Central memory CD8-positive, alpha-beta T cell (primary cell): ENCODE data around the gene ZFPL1.
A peak's percentile ranks its signal among the peaks of the same experiment; 100 is the strongest.

Source experiments
- ATAC-seq: fragments of 150-1000 bp; cut with Tn5 transposase; replicated peaks from 2 replicates; pipeline ENCODE4 v1.10.0; 2022; ENCODE audit warnings: mild to moderate bottlenecking, moderate FRiP score, moderate number of reproducible peaks; ENCODE audit not compliant: poor library complexity, severe bottlenecking; ENCODE audit errors: extremely low read depth
- DNase-seq, 2 donors: peaks; one replicate each; pipeline ENCODE4 v3.0.0; 2021; ENCODE audit warnings: low spot score in 2 of 2
- H3K27ac Mint-ChIP-seq: one replicate; pipeline ENCODE4 v1.8.0; 2022; ENCODE audit warnings: low read depth, mild to moderate bottlenecking, moderate library complexity, mixed read lengths
- H3K27me3 Mint-ChIP-seq: one replicate; pipeline ENCODE4 v1.8.0; 2022; ENCODE audit warnings: mixed read lengths
- H3K36me3 Mint-ChIP-seq: one replicate; pipeline ENCODE4 v1.8.0; 2022; ENCODE audit warnings: mild to moderate bottlenecking, moderate library complexity, mixed read lengths; ENCODE audit not compliant: insufficient read depth
- H3K4me1 Mint-ChIP-seq: one replicate; pipeline ENCODE4 v1.8.0; 2022; ENCODE audit warnings: mixed read lengths
- H3K4me3 Mint-ChIP-seq: one replicate; pipeline ENCODE4 v1.8.0; 2022; ENCODE audit warnings: mild to moderate bottlenecking, moderate library complexity, mixed read lengths
- H3K9me3 Mint-ChIP-seq: one replicate; pipeline ENCODE4 v1.8.0; 2022; ENCODE audit warnings: mixed read lengths

ZFPL1 gene

DNA sequence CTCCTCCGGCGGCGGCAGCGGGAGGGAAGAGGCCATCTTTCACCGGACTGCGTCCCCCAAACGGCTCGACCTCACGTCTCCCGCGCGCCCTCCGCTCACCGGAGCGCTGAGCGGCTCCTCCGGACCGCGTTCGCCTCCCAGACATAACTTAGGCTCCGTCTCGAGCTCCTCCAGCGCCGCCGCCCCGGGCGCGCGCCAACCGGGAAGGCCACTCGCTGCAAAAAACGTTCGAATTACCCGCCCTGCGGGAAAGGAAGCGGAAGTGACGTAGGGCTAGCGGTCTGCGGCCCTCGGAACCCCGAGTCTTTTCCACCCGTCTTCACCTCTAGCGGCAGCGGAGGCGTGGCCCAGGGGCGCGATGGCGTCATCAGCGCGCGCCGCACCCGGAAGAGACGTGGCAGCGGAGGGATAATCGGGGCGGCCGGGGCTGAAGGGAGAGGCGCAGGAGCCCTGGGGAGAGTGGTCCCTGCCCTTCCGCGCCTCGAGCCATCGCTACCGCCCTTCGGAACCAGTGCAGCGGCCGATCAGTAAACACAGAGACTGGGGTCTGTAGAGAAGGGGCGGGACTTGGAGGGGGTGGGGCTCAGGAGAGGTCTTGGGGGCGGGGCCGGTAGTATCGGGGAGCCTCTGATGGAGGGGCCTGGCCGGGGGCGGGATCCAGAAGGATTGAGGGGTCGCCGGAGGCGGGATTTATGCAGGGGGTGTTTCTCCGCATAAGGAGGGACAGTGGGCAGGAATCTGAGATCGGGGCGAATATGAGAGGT is at the start of gene ZFPL1, which contains the start of gene CDCA5:
Gene ZFPL1 (plus strand): TSS at position 389 of the 764 bp plus-strand sequence. CDS start 477 bp downstream, outside the sequence.
Gene CDCA5 (minus strand): TSS at position 207 of the 764 bp plus-strand sequence. CDS start 62 bp downstream, at position 145.
- Mint-ChIP-seq H3K27me3 (no peaks in the 10 kb centered on the region), H3K27ac (peak within 1 kb of the TSS; percentile 99), H3K9me3 (no peaks in the 10 kb centered on the region), H3K4me3 (peak within 1 kb of the TSS; percentile 98), H3K36me3 (peaks cover 27% of the 10 kb centered on the region), H3K4me1 (peaks cover 29% of the 10 kb centered on the region)
- ATAC-seq (peak; percentile 93), DNase-seq (peak; percentile 95 to 96)

GRCh38 chr11:65034423-65034822 is 49.6 kb upstream of the ZFPL1 start:
- ATAC-seq: no peak
- DNase-seq: no peak
- Mint-ChIP-seq H3K4me1 (no peaks in the 10 kb centered on the region), H3K4me3 (no peak overlapping the region), H3K27ac (no peak overlapping the region), H3K36me3 (peaks cover 7% of the 10 kb centered on the region), H3K9me3 (no peaks in the 10 kb centered on the region), H3K27me3 (no peaks in the 10 kb centered on the region)

DNA sequence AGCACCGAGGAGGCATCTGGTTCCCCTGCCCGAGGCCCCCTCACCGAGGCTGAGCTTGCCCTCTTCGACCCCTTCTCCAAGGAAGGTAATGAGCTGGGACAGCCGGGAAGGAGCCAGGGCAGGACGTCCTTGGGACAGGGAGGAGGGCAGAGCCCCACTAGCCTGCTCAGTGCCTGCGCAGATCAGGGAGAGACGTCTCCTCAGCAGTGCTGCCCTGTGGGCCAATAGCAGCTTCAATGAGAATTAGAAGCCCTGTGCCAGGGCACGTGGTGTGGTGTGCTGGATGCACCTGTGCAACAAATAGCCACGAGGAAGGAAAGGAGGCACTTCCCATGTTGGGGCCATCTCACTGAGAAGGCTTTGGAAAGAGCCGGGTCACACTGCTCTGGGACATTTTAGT is 48.4 kb upstream of the ZFPL1 start:
- Mint-ChIP-seq H3K4me1 (no peaks in the 10 kb centered on the region), H3K27ac (no peak overlapping the region), H3K36me3 (peaks cover 7% of the 10 kb centered on the region), H3K27me3 (no peaks in the 10 kb centered on the region), H3K9me3 (no peaks in the 10 kb centered on the region), H3K4me3 (no peak overlapping the region)
- no peak for ATAC-seq
- DNase-seq: no peak

- no peak for DNase-seq
- no peak overlapping the region for H3K27ac Mint-ChIP-seq
- no peak overlapping the region for H3K4me3 Mint-ChIP-seq
- H3K4me1 Mint-ChIP-seq: no peaks in the 10 kb centered on the region
- H3K9me3 Mint-ChIP-seq: no peaks in the 10 kb centered on the region
- peaks cover 11% of the 10 kb centered on the region for H3K36me3 Mint-ChIP-seq
- no peaks in the 10 kb centered on the region for H3K27me3 Mint-ChIP-seq
- ATAC-seq: no peak
Observed at GRCh38 chr11:65036931-65037330, 47.1 kb upstream of the ZFPL1 start.

GRCh38 chr11:65040520-65040846 is 43.5 kb upstream of the ZFPL1 start:
- Mint-ChIP-seq H3K27ac (peak overlapping the region; percentile 87), H3K4me3 (peak overlapping the region; percentile 91), H3K36me3 (peaks cover 8% of the 10 kb centered on the region), H3K27me3 (no peaks in the 10 kb centered on the region), H3K4me1 (peaks cover 9% of the 10 kb centered on the region), H3K9me3 (no peaks in the 10 kb centered on the region)
- DNase-seq (no peak), ATAC-seq (no peak)

GRCh38 chr11:65040847-65041622 is 43.0 kb upstream of the ZFPL1 start, which contains the start of gene SAC3D1:
Gene SAC3D1, plus strand, starts transcription at chr11:65041210. Its CDS starts 83 bp downstream, at chr11:65041293.
- H3K36me3 Mint-ChIP-seq: peaks cover 8% of the 10 kb centered on the region
- H3K27me3 Mint-ChIP-seq: no peaks in the 10 kb centered on the region
- peak; percentile 95 for ATAC-seq
- H3K4me1 Mint-ChIP-seq: peaks cover 9% of the 10 kb centered on the region
- peak; percentile 71 to 80 for DNase-seq
- H3K9me3 Mint-ChIP-seq: no peaks in the 10 kb centered on the region
- peak within 1 kb of the TSS; percentile 87 for H3K27ac Mint-ChIP-seq
- peak within 1 kb of the TSS; percentile 91 for H3K4me3 Mint-ChIP-seq

DNA sequence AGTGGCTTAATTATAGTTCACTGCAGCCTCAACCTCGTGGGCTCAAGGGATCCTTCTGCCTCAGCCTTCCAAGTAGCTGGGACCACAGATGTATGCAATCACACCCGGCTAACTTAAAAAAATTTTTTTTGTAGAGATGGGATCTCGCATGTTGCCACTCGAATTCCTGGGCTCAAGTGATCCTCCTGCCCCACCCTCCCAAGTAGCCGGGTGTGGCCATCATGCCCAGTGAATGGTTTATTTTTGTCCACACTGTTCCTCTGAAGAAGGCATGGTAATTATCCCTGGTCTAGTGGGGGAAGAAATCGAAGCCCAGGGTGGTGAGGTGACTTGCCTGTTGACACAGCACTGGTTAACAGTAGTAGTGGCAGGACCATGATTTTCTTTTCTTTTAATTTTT is 41.1 kb upstream of the ZFPL1 start:
- H3K36me3 Mint-ChIP-seq: peaks cover 8% of the 10 kb centered on the region
- peak overlapping the region; percentile 91 for H3K4me3 Mint-ChIP-seq
- H3K4me1 Mint-ChIP-seq: peaks cover 15% of the 10 kb centered on the region
- H3K27ac Mint-ChIP-seq: no peak overlapping the region
- no peak for DNase-seq
- ATAC-seq: no peak
- H3K9me3 Mint-ChIP-seq: no peaks in the 10 kb centered on the region
- H3K27me3 Mint-ChIP-seq: no peaks in the 10 kb centered on the region

DNA sequence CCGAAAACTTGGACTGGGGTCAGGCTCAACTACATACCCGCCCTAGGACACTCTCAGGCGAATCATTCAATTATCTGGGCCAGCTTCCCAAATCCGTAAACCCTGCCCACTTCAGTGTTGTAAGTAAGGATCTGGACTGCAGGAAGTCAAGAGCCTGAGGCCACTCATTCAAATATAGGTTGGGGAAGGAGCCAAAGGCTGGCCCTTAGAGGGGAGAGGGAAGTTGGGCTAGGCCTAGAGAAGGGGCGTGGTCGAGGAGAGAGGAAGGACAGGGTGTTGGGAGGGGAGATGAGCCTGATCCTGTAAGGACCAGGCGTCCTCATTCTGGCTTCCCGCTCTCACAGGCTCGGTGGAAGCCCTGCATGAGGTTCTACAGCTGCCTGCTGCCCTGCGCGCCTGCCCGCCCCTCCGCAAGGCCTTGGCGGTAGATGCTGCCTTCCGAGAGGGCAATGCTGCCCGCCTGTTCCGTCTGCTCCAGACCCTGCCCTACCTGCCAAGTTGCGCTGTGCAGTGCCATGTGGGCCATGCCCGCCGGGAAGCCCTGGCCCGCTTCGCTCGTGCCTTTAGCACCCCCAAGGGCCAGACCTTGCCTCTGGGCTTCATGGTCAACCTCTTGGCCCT is 40.0 kb upstream of the ZFPL1 start:
- Mint-ChIP-seq H3K36me3 (peaks cover 7% of the 10 kb centered on the region), H3K27ac (peak overlapping the region; percentile 47), H3K4me1 (peaks cover 15% of the 10 kb centered on the region)

GRCh38 chr11:65045061-65045460 is 39.0 kb upstream of the ZFPL1 start:
- H3K4me3 Mint-ChIP-seq: no peak overlapping the region
- H3K27me3 Mint-ChIP-seq: no peaks in the 10 kb centered on the region
- ATAC-seq (no peak), DNase-seq (no peak)
- peaks cover 15% of the 10 kb centered on the region for H3K4me1 Mint-ChIP-seq
- H3K9me3 Mint-ChIP-seq: no peaks in the 10 kb centered on the region
- H3K27ac Mint-ChIP-seq: no peak overlapping the region
- H3K36me3 Mint-ChIP-seq: peaks cover 7% of the 10 kb centered on the region

More for the DNA sequence above, 40.0 kb upstream of the ZFPL1 start:
- no peak overlapping the region for H3K4me3 Mint-ChIP-seq
- no peaks in the 10 kb centered on the region for H3K27me3 Mint-ChIP-seq
- no peak for ATAC-seq
- H3K9me3 Mint-ChIP-seq: no peaks in the 10 kb centered on the region
- no peak for DNase-seq

- no peaks in the 10 kb centered on the region for H3K9me3 Mint-ChIP-seq
- DNase-seq: no peak
- no peak overlapping the region for H3K4me3 Mint-ChIP-seq
- H3K27ac Mint-ChIP-seq: no peak overlapping the region
- H3K27me3 Mint-ChIP-seq: no peaks in the 10 kb centered on the region
- H3K36me3 Mint-ChIP-seq: peaks cover 6% of the 10 kb centered on the region
- ATAC-seq: no peak
- peaks cover 15% of the 10 kb centered on the region for H3K4me1 Mint-ChIP-seq
Observed at GRCh38 chr11:65045728-65046127, 38.3 kb upstream of the ZFPL1 start.

GRCh38 chr11:65047581-65048422 is 36.2 kb upstream of the ZFPL1 start:
- peaks cover 15% of the 10 kb centered on the region for H3K4me1 Mint-ChIP-seq
- H3K36me3 Mint-ChIP-seq: no peaks in the 10 kb centered on the region
- no peaks in the 10 kb centered on the region for H3K9me3 Mint-ChIP-seq
- no peaks in the 10 kb centered on the region for H3K27me3 Mint-ChIP-seq
- ATAC-seq (peak; percentile 24), DNase-seq (no peak)
- peak overlapping the region; percentile 93 for H3K27ac Mint-ChIP-seq
- H3K4me3 Mint-ChIP-seq: peak overlapping the region; percentile 85

- peaks cover 20% of the 10 kb centered on the region for H3K4me1 Mint-ChIP-seq
- no peaks in the 10 kb centered on the region for H3K9me3 Mint-ChIP-seq
- ATAC-seq (no peak), DNase-seq (no peak)
- no peak overlapping the region for H3K27ac Mint-ChIP-seq
- no peak overlapping the region for H3K4me3 Mint-ChIP-seq
- H3K36me3 Mint-ChIP-seq: no peaks in the 10 kb centered on the region
- H3K27me3 Mint-ChIP-seq: no peaks in the 10 kb centered on the region
Observed at GRCh38 chr11:65051398-65051858, 32.6 kb upstream of the ZFPL1 start.
